Cortex of kidney (tissue), 1 donor: ENCODE measurements around the gene LIMS3.
"Not testable (repeated sequence)": the region's sequence is repeated elsewhere in the genome, so short reads cannot be mapped to it uniquely, and the experiment has no call there.

Experiments used
- DNase-seq: peaks from one replicate; lab custom pipeline; 2025; lab: John Stamatoyannopoulos, UW

Gene LIMS3, protein sequence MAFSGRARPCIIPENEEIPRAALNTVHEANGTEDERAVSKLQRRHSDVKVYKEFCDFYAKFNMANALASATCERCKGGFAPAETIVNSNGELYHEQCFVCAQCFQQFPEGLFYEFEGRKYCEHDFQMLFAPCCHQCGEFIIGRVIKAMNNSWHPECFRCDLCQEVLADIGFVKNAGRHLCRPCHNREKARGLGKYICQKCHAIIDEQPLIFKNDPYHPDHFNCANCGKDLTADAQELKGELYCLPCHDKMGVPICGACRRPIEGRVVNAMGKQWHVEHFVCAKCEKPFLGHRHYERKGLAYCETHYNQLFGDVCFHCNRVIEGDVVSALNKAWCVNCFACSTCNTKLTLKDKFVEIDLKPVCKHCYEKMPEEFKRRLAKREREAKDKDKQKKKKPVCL

GRCh38 chr2:109898462-109899336 is at the start of gene LIMS3:
LIMS3 (plus strand) TSS chr2:109898688; CDS start chr2:109898729, 41 bp downstream.
- not testable (repeated sequence) for DNase-seq

- DNase-seq = not testable (repeated sequence)
These were observed 27.2 kb upstream of the LIMS3 start for GRCh38 chr2:109871129-109871751.

DNA sequence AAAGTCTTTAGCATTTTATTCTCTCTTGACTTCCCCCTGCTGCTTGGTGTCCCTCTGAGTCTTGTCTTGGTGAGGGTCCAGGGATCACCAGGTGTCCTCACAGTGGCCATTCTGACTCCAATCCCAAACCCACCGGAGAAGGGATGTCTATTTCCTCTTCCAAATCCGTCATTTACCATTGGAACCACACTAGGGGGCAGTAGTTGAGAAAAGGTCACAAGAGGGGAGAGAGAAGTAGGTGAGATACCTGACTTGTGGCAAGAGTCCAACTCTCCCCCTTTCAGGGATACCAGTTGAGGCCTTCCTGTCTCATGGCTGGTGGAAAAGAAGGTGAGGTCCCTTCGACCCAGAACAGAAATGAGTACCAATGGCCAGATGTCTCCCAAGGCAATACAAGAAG is 21.9 kb upstream of the LIMS3 start:
- not testable (repeated sequence) for DNase-seq

DNA sequence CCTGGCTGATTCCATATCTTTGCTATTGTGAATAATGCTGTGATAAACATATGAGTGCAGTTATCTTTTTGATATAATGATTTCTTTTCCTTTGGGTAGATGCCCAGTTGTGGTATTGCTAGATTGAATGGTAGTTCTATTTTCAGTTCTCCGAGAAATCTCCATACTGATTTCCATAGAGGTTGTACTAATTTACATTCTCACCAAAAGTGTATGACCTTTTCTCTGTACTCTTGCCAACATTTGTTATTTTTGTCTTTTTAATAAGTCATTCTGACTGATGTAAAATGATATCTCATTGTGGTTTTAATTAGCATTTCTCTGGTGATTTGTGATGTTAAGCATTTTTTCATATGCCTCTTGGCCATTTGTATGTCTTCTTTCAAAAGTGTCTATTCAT is 16.4 kb upstream of the LIMS3 start:
- not testable (repeated sequence) for DNase-seq

DNA sequence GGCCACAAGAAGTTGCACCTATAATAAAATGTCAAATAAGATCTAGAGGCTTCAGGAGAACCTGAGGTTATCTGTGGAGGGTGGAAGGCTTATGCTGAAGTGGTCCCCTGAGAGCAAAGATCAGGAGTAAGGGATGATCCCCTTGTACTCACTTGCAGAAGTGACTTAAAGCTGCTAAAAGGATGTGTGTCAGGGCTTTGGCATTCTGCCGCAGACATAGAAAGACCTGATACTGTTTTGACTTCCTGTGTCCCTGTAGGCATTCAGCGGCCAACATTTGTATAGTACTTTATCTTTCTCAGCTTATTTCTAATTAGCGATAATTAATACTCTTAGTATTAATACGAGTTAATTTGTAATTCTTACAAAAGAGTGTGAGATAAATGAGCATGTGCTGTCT is 10.1 kb upstream of the LIMS3 start:
- DNase-seq = not testable (repeated sequence)

- not testable (repeated sequence) for DNase-seq
These were observed 8.6 kb upstream of the LIMS3 start for GRCh38 chr2:109889909-109890308.

DNA sequence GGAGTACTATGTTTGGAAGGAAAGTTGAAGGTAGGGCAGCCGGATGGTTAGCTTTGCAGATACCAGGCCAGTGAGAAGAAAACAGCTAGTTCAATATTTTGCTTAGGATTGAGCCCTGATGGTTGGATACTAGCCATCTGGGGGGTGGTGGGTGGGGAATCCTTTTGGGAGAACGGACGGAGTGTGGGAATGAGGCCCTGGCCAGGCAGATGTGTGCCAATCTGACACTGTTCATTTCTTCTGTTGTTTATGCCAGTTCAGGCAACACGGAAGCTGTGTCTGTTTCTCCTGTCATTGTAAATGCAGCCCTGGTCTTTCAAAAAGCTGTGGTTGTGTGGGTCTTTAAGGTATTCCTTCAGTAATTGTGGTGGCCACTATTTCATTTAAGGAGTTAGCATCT is 7.5 kb upstream of the LIMS3 start:
- DNase-seq = not testable (repeated sequence)

GRCh38 chr2:109893736-109894135 is 4.8 kb upstream of the LIMS3 start:
- DNase-seq = not testable (repeated sequence)

GRCh38 chr2:109894141-109894540 is 4.3 kb upstream of the LIMS3 start:
- DNase-seq = not testable (repeated sequence)

GRCh38 chr2:109895090-109895869 is 3.2 kb upstream of the LIMS3 start:
- DNase-seq = not testable (repeated sequence)

DNA sequence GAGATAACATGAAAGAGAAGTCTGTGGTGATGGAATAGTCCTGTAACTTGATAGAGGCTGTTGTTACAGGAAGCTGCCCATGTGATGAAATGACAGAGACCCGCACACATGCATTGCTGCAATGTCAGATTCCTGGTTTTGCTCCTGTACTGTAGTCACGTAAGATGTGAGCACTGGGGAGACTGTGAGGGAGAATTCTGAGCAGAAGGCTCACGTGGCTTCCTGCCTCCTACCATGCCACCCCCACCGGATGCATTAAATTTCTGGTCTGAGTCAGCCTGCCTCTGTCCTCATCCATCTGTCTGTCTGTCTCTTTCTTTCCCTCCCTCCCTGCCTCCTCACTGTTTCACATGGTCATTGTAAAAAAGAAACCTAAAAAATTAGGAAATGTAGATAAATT is 2.3 kb upstream of the LIMS3 start:
- DNase-seq = not testable (repeated sequence)

DNA sequence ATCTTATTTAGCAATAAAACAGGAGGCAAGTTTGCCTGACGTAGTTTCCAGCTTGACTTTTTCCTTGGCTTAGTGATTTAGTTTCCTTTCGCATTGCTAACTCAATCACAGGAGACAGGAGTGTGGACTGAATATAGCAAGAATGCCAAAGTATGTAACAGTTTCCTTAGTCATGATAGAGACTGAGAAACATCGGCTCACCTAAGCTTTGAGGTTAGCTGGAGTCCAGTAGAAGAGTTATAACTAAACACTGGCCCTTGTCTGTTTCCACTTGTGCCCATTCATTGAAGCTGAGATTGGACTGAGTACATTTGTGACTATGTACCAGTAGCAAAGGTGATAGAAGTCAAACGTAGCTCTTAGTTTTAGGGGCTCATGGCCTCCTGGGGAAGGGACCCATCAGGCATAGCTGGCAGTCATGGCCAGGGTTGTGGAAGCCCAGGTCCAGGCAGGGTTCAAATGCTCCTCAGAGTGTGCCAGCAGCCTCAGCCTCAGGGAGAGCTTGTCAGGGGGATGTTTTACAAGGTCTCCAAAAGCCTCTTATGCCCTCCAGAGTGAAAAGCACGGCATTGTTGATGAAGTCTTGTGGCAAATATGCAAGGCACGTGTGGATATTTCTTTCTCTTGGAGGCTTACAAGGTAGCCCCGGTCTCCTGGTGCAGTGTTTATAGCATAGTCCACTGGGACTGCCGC is 573 bp upstream of the LIMS3 start:
- not testable (repeated sequence) for DNase-seq

DNA sequence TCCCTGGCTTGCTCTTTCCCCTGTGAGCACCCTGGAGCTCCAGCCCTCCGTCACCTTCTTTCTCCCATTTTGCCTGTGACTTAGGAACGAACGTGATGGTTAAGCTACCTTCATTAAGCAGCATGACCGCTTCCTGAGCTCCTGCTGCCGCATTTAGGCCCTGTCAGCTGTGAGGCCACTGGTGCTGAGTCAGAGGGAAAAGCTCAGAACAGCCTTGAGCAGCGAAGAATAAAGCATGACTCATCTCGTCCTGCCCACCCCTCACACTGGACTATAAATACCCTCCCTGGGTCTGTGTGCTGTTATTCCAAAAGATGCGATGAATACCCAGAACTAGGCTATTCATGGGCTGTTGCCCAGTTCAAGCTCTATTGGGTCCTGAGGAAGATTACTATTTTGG is 7.3 kb downstream of the LIMS3 start:
- DNase-seq = not testable (repeated sequence)

DNA sequence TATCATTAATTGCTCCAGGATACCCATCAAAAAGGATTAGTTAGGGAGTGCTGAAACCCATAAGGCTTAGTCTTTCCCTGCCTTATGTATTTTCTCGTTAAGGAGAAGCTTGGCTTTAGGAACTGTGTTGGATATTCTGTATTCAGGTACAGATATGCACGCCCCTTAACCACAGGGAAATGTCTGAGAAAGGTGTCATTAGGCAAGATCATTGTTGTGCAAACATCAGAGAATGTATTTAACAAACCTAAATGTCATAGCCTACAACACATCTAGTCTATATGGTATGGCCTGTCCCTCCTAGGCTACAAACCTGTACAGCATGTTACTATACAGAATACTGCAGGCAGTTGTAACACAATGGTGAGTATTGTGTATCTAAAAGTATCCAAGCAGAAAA is 10.1 kb downstream of the LIMS3 start:
- DNase-seq = not testable (repeated sequence)

- not testable (repeated sequence) for DNase-seq
These were observed 12.3 kb downstream of the LIMS3 start for GRCh38 chr2:109910789-109911188.

GRCh38 chr2:109913911-109914310 is 15.4 kb downstream of the LIMS3 start:
- not testable (repeated sequence) for DNase-seq

DNA sequence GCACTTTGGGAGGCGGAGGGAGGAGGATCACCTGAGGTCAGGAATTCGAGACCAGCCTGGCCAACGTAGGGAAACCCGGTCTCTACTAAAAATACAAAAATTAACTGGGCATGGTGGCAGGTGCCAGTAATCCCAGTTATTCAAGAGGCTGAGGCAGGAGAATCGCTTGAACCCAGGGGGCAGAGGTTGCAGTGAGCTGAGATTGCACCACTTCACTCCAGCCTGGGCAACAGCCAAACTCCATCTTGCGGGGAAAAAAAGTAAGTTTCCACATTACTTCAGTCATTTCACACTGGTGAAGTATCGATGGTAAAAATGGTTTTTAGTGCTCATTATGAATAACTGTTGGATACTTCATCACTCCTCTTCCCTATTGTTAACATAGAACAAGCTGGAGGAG is 16.1 kb downstream of the LIMS3 start:
- DNase-seq = not testable (repeated sequence)

DNA sequence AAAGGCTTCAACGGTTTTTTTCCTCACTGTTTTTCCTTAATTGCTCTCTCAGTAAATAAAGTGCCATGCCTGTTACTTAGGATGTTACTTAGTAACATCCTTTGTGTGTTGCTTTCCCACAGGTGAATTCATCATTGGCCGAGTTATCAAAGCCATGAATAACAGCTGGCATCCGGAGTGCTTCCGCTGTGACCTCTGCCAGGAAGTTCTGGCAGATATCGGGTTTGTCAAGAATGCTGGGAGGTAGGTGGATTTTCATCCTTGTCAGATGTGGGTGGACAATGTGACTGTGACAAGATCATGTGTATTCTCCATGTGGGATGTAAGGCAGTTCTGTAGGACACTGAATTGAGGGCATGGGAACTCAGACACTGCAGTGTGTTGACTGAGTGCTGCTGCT is 17.3 kb downstream of the LIMS3 start:
- DNase-seq = not testable (repeated sequence)

DNA sequence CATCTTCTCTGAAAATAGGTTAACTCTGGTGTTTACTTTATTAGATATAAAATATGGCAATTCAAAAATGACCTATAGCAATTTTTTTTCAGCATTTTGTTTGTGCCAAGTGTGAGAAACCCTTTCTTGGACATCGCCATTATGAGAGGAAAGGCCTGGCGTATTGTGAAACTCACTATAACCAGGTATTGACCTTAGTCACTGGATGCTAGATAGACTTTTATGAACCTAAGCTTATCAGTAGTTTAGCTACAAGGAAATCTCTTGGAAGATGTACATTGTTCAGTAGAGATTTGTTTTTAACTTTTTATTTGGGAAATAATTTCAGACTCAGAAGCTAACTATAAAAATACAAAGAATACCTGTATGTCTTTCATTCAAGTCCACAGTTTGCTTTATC is 21.7 kb downstream of the LIMS3 start:
- DNase-seq = not testable (repeated sequence)

DNA sequence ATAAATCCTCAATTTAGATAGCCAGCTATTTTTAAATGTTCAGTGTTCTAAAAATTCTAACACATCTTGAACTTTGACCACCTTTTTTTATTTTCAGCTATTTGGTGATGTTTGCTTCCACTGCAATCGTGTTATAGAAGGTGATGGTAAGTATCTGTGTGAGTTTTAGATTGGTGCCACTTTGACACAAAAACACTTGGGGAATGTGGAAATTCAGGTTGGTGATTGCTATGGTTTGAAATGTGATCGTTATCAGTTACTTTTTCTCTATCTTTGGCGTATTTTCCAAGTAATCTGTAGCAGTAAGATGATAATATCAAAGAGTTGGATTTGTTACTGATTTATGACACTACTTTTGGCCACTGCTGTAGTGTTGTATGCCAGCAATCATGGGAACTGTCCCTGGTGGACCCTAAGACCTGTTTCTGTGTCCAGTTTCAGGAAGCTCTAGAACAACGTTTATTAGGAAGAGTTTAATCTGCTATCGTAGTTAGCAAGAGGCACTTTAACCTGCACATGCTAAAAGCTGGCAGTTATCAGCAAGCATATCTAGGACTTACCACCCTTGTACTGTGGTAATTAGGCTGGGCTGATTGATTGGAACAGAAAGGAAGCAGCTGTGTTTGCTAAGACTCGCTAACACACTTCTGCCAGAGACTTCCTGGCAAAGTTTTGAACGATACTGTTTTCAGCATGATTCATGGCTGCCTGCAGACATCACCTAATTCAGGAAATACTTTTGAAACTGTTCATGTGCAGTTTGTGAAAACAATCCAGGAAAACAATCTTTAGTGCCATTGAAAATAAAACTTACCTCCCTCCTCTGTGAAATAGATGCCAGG is 23.3 kb downstream of the LIMS3 start:
- not testable (repeated sequence) for DNase-seq
